ENCODE data around the gene ACBD4. TPM values are rescaled to one million over a fixed set of nuclear protein-coding genes. Genes with fewer than 3 reads are reported as not detected.

The ACBD4 gene
- total and polyA plus RNA-seq, 2 of the 13 experiments (the other 11 are each of a cell fraction or from before 2014, with no cell fraction given): 16.1 to 26.9 TPM

GRCh38 chr17:45147581-45148182 lies 12.2 kb downstream of the ACBD4 start (continued):
- TF ChIP-seq ZNF282 (IDR thresholded peaks at IDR 0.05; ENCODE audit: partially characterized antibody) (no peak), SRSF1 (optimal IDR thresholded peaks at IDR 0.05; ENCODE audit: low read depth, low read length) (no peak), STAT6 (CRISPR knock-in tag; IDR thresholded peaks at IDR 0.05; ENCODE audit: borderline replicate concordance) (no peak), FOXK1 (CRISPR knock-in tag; IDR thresholded peaks at IDR 0.05; ENCODE audit: borderline replicate concordance, low read depth) (peak; percentile 99), RBM39 (IDR thresholded peaks at IDR 0.05; ENCODE audit: low read depth, low read length, poor library complexity, severe bottlenecking) (no peak), TOPORS (CRISPR knock-in tag; IDR thresholded peaks at IDR 0.05) (no peak), HMGA1 (CRISPR knock-in tag; conservative IDR thresholded peaks at IDR 0.05) (no peak), NFIB (CRISPR knock-in tag; IDR thresholded peaks at IDR 0.05; ENCODE audit: borderline replicate concordance) (0 out of 2 replicates have a peak, but pooled peaks have one; percentile 69), ZNF446 (CRISPR knock-in tag; IDR thresholded peaks at IDR 0.05) (peak; percentile 92), SP140L (CRISPR knock-in tag; IDR thresholded peaks at IDR 0.05; ENCODE audit: borderline replicate concordance) (no peak; the same call in 1 of the 2 replicates), RFXAP (CRISPR knock-in tag; IDR thresholded peaks at IDR 0.05; ENCODE audit: borderline replicate concordance) (no peak), NBN (conservative IDR thresholded peaks at IDR 0.05) (no peak), ZNF761 (CRISPR knock-in tag; conservative IDR thresholded peaks at IDR 0.05) (no peak), CCAR2 (optimal IDR thresholded peaks at IDR 0.05; ENCODE audit: low read depth, low read length) (peak; percentile 82), ZNF24 (IDR thresholded peaks at IDR 0.05) (peak; percentile 84), REL (CRISPR knock-in tag; conservative IDR thresholded peaks at IDR 0.05) (no peak), CTCF (CRISPR knock-in tag; IDR thresholded peaks at IDR 0.05) (peak; percentile 11; the same call in 1 of the 2 replicates), MLXIP (CRISPR knock-in tag; IDR thresholded peaks at IDR 0.05; ENCODE audit: borderline replicate concordance) (0 out of 2 replicates have a peak, but pooled peaks have one; percentile 71)
- TF ChIP-seq, protein P1, sequence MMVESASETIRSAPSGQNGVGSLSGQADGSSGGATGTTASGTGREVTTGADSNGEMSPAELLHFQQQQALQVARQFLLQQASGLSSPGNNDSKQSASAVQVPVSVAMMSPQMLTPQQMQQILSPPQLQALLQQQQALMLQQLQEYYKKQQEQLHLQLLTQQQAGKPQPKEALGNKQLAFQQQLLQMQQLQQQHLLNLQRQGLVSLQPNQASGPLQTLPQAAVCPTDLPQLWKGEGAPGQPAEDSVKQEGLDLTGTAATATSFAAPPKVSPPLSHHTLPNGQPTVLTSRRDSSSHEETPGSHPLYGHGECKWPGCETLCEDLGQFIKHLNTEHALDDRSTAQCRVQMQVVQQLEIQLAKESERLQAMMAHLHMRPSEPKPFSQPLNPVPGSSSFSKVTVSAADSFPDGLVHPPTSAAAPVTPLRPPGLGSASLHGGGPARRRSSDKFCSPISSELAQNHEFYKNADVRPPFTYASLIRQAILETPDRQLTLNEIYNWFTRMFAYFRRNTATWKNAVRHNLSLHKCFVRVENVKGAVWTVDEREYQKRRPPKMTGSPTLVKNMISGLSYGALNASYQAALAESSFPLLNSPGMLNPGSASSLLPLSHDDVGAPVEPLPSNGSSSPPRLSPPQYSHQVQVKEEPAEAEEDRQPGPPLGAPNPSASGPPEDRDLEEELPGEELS (CRISPR knock-in tag; IDR thresholded peaks at IDR 0.05): peak; percentile 78
- TF ChIP-seq, protein P2, sequence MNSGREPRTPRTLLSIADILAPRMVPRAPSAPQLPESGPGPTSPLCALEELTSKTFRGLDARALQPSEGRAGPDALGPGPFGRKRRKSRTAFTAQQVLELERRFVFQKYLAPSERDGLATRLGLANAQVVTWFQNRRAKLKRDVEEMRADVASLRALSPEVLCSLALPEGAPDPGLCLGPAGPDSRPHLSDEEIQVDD (CRISPR knock-in tag; IDR thresholded peaks at IDR 0.05; ENCODE audit: borderline replicate concordance): no peak
